Uterus (tissue), 2 donors: ENCODE measurements around the gene ESYT1.

ENCODE experiments used
- CTCF ChIP-seq, 4 experiments: fragments of 200-600 bp in 2 of 4; fragments of 450-650 bp in 2 of 4; sonication (generic) in 2 of 4; IDR thresholded peaks; one replicate each; pipeline ENCODE4 v1.5.1; 2016 to 2019; ENCODE audit warnings: antibody characterized with exemption in 4 of 4, mild to moderate bottlenecking in 2 of 4, moderate library complexity in 1 of 4
- POLR2A ChIP-seq, 2 donors: fragments of 450-650 bp; IDR thresholded peaks; one replicate each; pipeline ENCODE4 v1.6.1; 2016; ENCODE audit warnings: antibody characterized with exemption in 2 of 2, mild to moderate bottlenecking in 1 of 2, moderate library complexity in 1 of 2

GRCh38 chr12:56127888-56128669, at the start of gene ESYT1:
- TF ChIP-seq CTCF (IDR thresholded peaks at IDR 0.05) (peak in 1 of 4 experiments; percentile 39), POLR2A (IDR thresholded peaks at IDR 0.05) (peak; percentile 97 to 99)
